SK-MEL-5 (cell line): Measurements from ENCODE around the gene VAMP5. TPM values are rescaled to one million over a fixed set of nuclear protein-coding genes. Genes with fewer than 3 reads are reported as not detected.
"Not testable (repeated sequence)": the region's sequence is repeated elsewhere in the genome, so short reads cannot be mapped to it uniquely, and the experiment has no call there.

Experiments
- DNase-seq: peaks from one replicate; pipeline ENCODE4 v3.0.0-alpha.2; 2016; ENCODE audit warnings: low read depth, low spot score
- in situ Hi-C: cut with HindIII; loops from 2 replicates; pipeline ENCODE4 v1.10.0; 2016; ENCODE audit warnings: low sequenced_read_pairs, high pct_unique_total_duplicates, low pct_unique_long_range_greater_than_20kb
- polyA plus RNA-seq, 2 experiments: library from polyadenylated mRNA; depleted of rRNA; stranded (reverse); fragments of >200 nt; gene quantifications; 2 replicates each; pipeline ENCODE4 v1.2.3, GENCODE V29; 2015
- total RNA-seq: library from RNA; depleted of rRNA; stranded (reverse); fragments of >200 nt; shearing (Covaris generic); gene quantifications from 2 replicates; pipeline ENCODE4 v1.2.3, GENCODE V29; 2014; rRNA removed

VAMP5 gene
- total RNA-seq, result not detected in 2 replicates
- polyA plus RNA-seq (2015; cell fraction: cytosol; rRNA removed), result 0.32 TPM in 1 of 2 replicates, not detected in the other
- not detected in 2 replicates for polyA plus RNA-seq (2015; cell fraction: nucleus; rRNA removed)

GRCh38 chr2:85584354-85584856, at the start of gene VAMP5:
VAMP5 (plus strand) TSS chr2:85584431; CDS start chr2:85584491, 60 bp downstream.
- DNase-seq, result no peak
- in situ Hi-C loops, result no loop called here

- in situ Hi-C loops, result no loop called here
- no peak for DNase-seq
These were observed 49.4 kb upstream of the VAMP5 start for GRCh38 chr2:85534881-85535280.

DNA sequence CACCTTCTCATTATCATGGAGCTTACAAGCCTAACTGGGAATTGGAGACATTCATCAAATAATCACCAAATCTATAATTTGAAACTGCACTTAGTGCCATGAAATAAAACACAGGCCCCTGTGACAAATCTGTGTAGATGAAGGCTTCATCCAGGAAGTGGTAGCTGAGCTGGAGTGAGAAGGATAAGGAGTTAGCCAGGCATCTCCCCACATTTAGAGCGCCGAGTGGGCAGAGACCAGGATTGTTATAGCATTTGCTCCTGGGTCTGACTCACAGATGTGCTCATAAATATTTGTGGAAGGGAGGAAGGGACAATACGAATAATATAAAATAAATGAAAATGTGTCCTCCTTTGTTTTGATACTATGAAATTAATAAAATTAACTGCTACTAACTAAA, 47.8 kb upstream of the VAMP5 start:
- in situ Hi-C loops, result no loop called here
- DNase-seq, result no peak

DNA sequence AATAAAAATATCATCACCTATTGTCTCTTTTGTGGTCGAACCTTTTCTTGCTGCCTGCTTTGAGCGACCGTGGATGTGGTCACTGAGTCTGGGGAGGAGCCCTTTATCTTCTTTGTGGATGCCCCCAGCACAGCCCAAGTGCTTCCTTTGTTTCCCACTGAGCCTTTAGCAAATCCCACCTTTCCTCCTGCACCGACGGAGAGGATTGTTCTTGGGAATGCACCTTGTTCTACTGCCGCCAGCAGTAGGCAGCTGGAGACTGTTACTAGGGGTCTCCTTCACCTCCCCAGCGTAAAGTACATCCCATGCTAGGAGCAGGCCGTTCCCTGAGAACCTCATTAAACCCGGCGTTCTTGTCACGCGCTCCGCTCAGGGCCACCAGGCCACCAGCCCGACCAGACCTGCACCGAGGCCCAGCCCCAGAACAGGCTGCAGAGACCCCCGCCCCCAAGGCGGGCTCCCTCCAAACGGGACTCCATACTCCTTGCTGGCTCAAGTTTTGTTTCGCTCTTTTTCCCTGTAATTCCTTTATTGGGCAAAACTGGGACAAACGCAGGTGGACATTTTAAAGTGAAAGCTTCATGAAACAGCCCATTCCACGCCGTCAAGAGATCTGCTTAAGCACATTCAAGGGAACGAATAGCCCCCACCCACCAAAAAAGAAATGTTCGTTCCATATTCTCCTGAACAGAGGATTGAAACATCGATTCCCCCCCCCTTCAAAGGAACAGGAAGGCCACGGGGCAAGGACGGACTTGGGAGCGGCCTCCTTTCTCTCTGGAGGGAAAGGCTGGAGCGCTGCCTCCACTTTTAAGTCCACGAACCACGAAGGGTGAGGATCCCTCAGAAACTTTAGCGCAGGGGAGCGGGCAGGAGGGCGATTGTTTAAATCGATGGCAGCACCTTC, 46.4 kb upstream of the VAMP5 start:
- in situ Hi-C loops, result no loop called here
- peak; percentile 61 for DNase-seq

GRCh38 chr2:85538507-85539360, 45.5 kb upstream of the VAMP5 start, which contains the start of gene MAT2A:
MAT2A (plus strand) TSS chr2:85539168; CDS start chr2:85539288, 120 bp downstream.
- DNase-seq, result peak; percentile 94
- in situ Hi-C loops, result no loop called here

- in situ Hi-C loops, result no loop called here
- DNase-seq, result peak; percentile 88
These were observed 44.7 kb upstream of the VAMP5 start for GRCh38 chr2:85539361-85540132.

DNA sequence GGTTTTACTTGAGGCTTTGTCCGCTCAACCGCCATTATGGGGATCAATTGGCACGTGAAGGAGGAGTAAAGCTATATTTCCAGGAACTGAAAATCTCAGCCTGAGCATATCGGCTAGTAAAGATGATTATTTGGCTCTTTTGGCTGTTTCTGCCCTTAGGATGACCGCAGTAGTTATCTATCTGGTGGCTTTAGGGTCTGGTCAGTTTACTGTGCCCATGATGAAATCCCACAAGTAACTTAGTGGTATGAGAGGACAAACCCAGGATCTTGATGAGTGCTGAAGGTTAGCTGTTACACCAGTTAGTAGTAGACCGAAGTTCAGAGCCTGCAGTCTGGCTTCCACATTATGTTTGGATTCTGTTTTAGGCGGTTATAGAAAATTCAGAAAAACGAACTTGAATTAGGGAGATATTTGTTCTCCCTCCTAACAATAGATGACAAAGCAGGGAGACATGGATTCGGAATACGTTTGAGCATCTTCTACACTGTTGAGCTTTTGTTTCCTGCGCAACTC, 44.0 kb upstream of the VAMP5 start:
- peak; percentile 50 for DNase-seq
- in situ Hi-C loops, result no loop called here

DNA sequence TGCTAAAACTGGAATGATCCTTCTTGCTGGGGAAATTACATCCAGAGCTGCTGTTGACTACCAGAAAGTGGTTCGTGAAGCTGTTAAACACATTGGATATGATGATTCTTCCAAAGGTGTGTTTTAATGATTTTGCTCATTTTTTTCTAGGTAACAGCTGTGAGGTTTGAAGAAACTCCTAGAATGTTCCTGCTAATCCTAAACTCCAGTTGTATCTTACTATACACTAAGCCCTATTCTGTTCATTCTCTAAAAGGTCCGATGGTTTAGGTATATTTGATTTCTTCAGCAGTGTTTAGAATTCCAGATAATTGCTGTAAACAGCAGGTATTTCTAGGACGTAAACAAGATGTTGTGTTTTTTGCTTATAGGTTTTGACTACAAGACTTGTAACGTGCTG, 43.0 kb upstream of the VAMP5 start:
- no peak for DNase-seq
- in situ Hi-C loops, result no loop called here

GRCh38 chr2:85541753-85542457, 42.3 kb upstream of the VAMP5 start:
- DNase-seq, result no peak
- in situ Hi-C loops, result no loop called here

- no peak for DNase-seq
- in situ Hi-C loops, result no loop called here
These were observed 41.5 kb upstream of the VAMP5 start for GRCh38 chr2:85542777-85543176.

GRCh38 chr2:85544254-85544691, 40.0 kb upstream of the VAMP5 start:
- in situ Hi-C loops, DNase-seq: not testable (repeated sequence)

DNA sequence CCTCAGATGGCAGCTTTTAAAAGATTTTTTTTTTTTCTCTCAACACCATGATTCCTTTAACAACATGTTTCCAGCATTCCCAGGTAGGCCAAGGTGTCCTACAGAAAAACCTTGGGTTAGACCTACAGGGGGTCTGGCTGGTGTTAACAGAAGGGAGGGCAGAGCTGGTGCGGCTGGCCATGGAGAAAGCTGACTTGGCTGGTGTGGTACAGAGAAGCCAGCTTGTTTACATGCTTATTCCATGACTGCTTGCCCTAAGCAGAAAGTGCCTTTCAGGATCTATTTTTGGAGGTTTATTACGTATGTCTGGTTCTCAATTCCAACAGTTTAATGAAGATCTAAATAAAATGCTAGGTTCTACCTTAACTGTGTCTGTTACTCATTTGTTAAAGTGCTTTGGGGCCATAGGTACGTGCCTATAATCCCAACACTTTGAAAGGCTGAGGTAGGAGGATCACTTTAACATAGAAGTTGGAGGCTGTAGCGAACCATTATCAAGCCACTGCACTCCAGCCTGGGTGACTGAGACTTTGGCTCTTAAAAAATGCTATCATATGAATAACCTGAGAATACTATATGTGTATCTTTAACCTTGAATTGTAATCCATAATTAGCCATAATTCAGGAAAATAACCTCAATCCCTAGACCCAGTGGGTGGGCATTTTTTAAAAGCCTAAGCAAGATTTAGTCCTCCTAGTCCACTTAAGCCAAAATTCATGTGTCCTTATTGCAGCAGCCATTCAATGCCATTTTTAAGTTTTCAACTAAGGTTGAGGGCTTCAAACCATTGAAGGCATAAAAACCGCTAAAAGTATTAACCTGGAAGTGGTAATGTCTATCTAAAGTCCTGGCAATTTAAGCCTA, 39.1 kb upstream of the VAMP5 start:
- DNase-seq, in situ Hi-C loops: not testable (repeated sequence)

DNA sequence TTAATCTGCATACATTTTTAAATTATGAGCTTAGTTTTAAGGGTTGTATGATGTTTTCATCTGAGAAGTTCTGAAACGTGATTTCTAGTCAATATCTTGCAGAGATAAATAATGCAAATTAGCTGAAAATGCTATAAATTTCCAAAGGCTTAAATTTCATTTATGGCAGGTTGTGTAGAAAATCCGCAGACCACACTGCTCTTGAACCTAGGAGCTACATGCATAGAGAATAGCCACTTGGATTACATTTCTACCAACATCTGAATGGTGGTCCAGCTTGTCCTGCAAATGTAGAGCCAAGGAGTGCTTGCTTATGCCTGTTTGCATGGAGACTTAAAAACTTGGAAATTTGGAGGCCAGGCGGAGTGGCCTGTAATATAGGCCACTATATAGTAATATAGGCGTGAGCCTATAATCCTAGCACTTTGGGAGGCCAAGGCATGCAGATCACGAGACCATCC, 38.4 kb upstream of the VAMP5 start:
- in situ Hi-C loops, result no loop called here
- DNase-seq, result peak; percentile 43

DNA sequence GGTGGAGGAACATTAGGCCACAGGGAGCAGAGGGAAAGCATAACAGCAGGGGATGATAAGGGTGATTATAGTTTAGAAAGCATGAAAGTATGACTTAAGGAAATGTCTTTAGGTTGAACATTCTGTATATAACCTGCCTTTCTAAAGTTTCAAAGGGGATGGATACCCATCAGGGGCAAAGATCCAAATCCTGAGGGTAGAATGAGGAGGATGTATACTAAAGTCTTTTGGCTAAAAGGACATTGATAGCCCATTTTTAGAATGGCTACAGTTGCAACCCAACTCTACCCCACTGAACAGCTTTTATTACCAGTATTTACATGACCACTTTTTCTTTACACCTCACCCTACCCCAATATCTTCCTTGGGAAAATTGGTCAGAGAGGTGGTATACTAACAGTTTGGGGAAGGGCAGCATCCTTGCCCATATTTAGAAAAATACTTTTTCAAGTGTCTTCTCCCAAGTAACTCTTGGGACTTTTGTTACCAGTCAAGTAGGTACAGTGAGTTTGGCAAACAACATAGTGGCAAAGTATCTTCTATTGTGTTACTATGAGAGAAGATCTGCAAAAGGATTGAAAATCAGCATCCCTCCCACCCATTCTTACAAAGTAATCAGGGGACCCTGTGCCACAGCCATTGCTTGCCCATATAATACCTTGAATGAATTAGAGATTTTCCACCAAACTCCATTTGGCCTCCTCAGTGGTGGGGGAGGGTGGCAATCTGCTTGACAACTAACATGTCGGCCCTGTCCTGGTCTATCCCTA, 37.0 kb upstream of the VAMP5 start:
- DNase-seq, result no peak
- in situ Hi-C loops, result no loop called here
